ENCODE measurements around the gene MACF1. TPM values are rescaled to one million over a fixed set of nuclear protein-coding genes. Genes with fewer than 3 reads are reported as not detected.

MACF1 gene
- total RNA-seq, 1 donor from 2014 or later, result 301 TPM

DNA sequence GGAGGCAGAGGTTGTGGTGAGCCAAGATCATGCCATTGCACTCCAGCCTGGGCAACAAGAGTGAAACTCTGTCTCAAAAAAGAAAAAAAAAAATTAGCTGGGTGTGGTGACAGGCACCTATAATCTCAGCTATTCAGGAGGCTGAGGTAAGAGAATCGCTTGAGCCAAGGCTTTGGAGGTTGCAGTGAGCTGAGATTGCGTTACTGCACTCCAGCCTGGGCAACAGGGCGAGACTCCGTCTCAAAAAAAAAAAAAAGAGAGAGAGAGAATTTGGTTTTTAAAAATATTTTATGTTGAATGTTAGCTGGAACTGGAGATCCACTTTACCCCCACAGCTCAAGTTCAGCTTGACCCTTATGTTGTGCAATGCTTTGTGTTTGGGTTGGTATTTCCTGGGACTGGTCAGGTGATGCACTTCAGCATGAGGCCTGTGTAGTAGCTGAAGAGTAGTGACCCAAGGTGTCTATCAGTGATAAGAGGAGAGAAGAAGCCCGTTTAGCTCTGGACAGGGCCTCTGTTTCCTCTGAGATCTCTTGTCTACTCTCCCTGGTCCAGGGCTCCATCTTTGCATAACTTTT lies 36.8 kb upstream of the MACF1 start:
- no peaks in the 10 kb centered on the region for H3K9me3 Mint-ChIP-seq
- DNase-seq (ENCODE audit: low spot score in 2 of 2, unreplicated experiment in 2 of 2), result no peak
- H3K27ac Mint-ChIP-seq, result no peak overlapping the region
- H3K4me1 Mint-ChIP-seq, result peaks cover 30% of the 10 kb centered on the region
- H3K27me3 Mint-ChIP-seq (ENCODE audit: low read depth), result no peaks in the 10 kb centered on the region
- TF ChIP-seq, protein P1, sequence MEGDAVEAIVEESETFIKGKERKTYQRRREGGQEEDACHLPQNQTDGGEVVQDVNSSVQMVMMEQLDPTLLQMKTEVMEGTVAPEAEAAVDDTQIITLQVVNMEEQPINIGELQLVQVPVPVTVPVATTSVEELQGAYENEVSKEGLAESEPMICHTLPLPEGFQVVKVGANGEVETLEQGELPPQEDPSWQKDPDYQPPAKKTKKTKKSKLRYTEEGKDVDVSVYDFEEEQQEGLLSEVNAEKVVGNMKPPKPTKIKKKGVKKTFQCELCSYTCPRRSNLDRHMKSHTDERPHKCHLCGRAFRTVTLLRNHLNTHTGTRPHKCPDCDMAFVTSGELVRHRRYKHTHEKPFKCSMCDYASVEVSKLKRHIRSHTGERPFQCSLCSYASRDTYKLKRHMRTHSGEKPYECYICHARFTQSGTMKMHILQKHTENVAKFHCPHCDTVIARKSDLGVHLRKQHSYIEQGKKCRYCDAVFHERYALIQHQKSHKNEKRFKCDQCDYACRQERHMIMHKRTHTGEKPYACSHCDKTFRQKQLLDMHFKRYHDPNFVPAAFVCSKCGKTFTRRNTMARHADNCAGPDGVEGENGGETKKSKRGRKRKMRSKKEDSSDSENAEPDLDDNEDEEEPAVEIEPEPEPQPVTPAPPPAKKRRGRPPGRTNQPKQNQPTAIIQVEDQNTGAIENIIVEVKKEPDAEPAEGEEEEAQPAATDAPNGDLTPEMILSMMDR (IDR thresholded peaks at IDR 0.05; ENCODE audit: unreplicated experiment), result no peak
- no peak overlapping the region for H3K4me3 Mint-ChIP-seq
- H3K36me3 Mint-ChIP-seq, result no peaks in the 10 kb centered on the region

DNA sequence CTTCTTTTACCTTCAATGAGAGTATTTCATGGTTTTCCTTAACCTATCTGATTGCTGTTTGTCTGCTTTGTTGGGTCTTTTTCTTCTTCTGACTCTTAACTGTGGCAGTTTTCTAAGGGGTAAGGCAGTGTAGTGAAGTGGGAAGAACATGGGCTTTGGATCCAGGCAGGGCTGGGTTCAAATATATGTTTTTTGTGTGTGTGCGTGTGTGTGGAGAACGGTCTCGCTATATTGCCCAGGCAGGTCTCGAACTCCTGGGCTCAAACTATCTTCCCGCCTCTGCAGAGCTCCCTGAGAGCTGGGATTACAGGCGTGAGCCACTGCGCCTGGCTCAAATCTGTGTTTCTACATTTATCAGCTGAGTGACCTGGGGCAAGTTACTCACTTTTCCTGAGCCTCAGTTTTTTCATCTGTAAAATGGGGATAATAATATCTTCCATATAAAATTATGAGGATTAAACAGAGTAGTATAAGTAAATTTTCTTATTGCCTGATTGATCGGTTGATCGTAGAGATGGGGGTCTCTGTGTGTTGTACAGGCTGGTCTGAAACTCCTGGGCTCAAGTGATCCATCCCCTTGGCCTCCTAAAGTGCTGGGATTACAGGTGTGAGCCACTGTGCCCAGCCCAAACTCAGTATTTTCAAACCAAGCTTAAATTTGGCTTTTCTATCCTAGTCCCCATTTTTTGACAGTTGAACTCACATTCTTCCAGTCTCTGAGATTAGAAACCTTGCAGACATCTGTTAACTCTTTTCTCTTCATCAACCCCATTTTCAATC lies 36.0 kb upstream of the MACF1 start:
- peaks cover 34% of the 10 kb centered on the region for H3K4me1 Mint-ChIP-seq

DNA sequence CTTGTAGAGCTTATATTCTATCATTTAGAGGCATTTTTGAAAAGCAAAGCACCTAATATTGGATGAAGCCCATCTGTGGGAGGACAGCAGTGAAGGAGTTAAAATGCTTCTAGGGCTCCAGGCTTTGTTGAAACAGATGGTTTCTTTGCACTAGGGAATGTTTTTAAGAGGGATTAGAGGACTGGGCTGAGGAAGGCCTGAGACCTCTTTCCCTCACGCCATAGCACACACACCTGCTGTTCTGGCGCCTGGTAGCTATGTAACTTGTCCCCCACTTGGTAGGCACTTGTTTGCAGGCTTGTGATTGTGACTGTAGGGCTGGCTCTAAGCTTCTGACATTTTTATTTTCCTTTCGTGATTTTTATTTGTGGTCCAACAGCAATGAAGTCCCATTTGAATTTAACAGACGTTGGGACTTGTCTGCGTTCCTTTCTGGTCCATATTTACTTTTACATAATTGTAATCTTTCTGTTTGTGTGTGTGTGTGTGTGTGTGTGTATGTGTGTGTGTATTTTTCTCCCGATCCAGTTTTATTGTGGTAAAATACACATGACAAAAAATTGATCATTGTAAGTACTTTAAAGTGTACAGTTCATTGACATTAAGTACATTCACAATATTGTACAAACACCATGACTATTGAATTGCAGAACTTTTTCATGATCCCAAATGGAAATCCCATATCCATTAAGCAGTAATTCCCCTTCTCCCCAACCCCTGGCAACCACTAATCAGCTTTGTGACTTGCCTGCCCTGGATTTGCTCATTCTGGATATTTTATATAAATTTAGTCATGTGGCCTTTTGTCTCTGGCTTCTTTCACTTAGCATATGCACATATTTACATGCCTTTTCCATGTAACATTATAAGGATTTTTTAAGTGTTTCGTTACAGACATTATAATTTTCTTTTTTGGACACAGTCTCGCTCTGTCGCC lies 33.5 kb upstream of the MACF1 start:
- Mint-ChIP-seq H3K4me1 (peaks cover 45% of the 10 kb centered on the region), H3K9me3 (no peaks in the 10 kb centered on the region), H3K4me3 (no peak overlapping the region), H3K36me3 (no peaks in the 10 kb centered on the region), H3K27ac (peak overlapping the region; percentile 19), H3K27me3 (ENCODE audit: low read depth) (no peaks in the 10 kb centered on the region)
- DNase-seq (ENCODE audit: low spot score in 2 of 2, unreplicated experiment in 2 of 2), result no peak
- TF ChIP-seq, protein P1 (IDR thresholded peaks at IDR 0.05; ENCODE audit: unreplicated experiment), result no peak

More for the DNA sequence above, 36.0 kb upstream of the MACF1 start:
- TF ChIP-seq, protein P1 (IDR thresholded peaks at IDR 0.05; ENCODE audit: unreplicated experiment), result no peak
- Mint-ChIP-seq H3K9me3 (no peaks in the 10 kb centered on the region), H3K27ac (no peak overlapping the region), H3K36me3 (no peaks in the 10 kb centered on the region), H3K27me3 (ENCODE audit: low read depth) (no peaks in the 10 kb centered on the region), H3K4me3 (no peak overlapping the region)
- DNase-seq (ENCODE audit: low spot score in 2 of 2, unreplicated experiment in 2 of 2), result no peak

DNA sequence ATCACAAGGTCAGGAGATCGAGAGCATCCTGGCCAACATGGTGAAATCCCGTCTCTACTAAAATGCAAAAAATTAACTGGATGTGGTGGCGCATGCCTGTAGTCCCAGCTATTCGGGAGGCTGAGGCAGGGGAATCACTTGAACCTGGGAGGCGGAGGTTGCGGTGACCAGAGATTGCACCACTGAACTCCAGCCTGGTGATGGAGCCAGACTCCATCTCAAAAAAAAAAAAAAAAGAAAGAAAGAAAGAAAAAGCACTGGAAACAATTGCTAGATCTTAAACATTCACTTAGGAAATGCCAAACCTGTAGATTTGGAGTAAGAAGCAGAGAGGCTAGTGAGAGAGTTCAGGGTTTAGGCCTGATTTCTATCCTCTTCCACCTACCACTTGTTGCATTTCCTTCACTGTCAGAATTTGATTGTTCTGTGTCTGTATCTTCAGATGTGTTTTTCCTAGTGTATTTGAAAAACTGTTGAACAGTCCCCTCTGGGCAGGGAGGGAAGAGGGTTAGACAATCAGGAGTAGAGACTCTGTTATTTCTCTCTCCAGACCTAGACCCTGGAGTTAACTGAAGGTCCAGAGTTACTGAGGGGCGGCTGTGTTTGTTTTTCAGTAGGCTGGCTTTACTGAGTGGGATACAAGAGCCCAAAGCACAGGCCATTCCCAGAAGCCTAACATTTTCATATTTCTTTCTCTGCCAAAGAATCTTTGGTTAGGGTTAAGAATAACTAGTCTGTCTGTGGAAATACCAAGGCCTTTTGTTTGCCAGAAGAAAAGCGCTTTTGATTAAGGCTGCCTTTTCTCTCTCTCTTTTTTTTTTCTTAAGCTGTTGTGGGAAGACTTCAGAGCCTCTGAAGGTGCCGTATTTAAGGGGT lies 31.1 kb upstream of the MACF1 start:
- Mint-ChIP-seq H3K9me3 (no peaks in the 10 kb centered on the region), H3K27me3 (ENCODE audit: low read depth) (no peaks in the 10 kb centered on the region), H3K36me3 (no peaks in the 10 kb centered on the region), H3K27ac (peak overlapping the region; percentile 74), H3K4me1 (peaks cover 53% of the 10 kb centered on the region), H3K4me3 (no peak overlapping the region)
- TF ChIP-seq, protein P1 (IDR thresholded peaks at IDR 0.05; ENCODE audit: unreplicated experiment), result no peak
- DNase-seq (ENCODE audit: low spot score in 2 of 2, unreplicated experiment in 2 of 2), result no peak

DNA sequence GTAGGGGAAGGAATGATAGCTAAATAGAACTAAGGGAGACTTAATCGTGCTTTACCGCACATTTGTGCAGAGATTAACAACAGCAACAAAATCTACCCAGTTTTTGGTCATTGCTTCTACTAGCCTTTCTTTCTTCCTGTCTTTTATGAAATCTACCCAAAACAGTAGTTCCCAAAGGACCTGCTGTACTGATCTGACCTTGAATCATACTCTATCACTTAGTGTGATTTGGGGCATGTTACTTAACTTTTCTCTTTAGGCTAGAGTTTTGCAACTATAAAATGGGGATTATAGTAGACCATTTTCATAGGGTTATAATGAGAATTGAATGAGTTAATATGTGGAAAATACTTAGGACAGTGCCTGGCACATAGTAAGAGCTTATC lies 30.5 kb upstream of the MACF1 start:
- Mint-ChIP-seq H3K27ac (peak overlapping the region; percentile 74), H3K4me1 (peaks cover 58% of the 10 kb centered on the region), H3K4me3 (no peak overlapping the region), H3K27me3 (ENCODE audit: low read depth) (no peaks in the 10 kb centered on the region), H3K9me3 (no peaks in the 10 kb centered on the region), H3K36me3 (no peaks in the 10 kb centered on the region)
- DNase-seq (ENCODE audit: low spot score in 2 of 2, unreplicated experiment in 2 of 2), result no peak
- TF ChIP-seq, protein P1 (IDR thresholded peaks at IDR 0.05; ENCODE audit: unreplicated experiment), result no peak
